Activated T-cell treated with anti-CD3 and anti-CD28 coated beads for 48 hours (primary cell): Measurements from ENCODE around the gene SYT2.
"Not testable (repeated sequence)": the region's sequence is repeated elsewhere in the genome, so short reads cannot be mapped to it uniquely, and the experiment has no call there.

ENCODE experiments used
- DNase-seq: peaks from one replicate; pipeline ENCODE4 v3.0.0-alpha.2; 2020; ENCODE audit warnings: low read depth

SYT2 gene

GRCh38 chr1:202642619-202643291, 67.5 kb downstream of the SYT2 start:
- no peak for DNase-seq

GRCh38 chr1:202642212-202642611, 68.0 kb downstream of the SYT2 start:
- DNase-seq = no peak

- DNase-seq = no peak
Observed at GRCh38 chr1:202639500-202639899, 70.8 kb downstream of the SYT2 start.

GRCh38 chr1:202638701-202639305, 71.5 kb downstream of the SYT2 start:
- not testable (repeated sequence) for DNase-seq

GRCh38 chr1:202638019-202638700, 72.1 kb downstream of the SYT2 start:
- DNase-seq = no peak

GRCh38 chr1:202637321-202638018, 72.8 kb downstream of the SYT2 start:
- DNase-seq = not testable (repeated sequence)

GRCh38 chr1:202636171-202636570, 74.1 kb downstream of the SYT2 start:
- not testable (repeated sequence) for DNase-seq

- no peak for DNase-seq
Observed at GRCh38 chr1:202632241-202632640, 78.0 kb downstream of the SYT2 start.

- DNase-seq = no peak
Observed at GRCh38 chr1:202631076-202631923, 79.0 kb downstream of the SYT2 start.

GRCh38 chr1:202630541-202630940, 79.7 kb downstream of the SYT2 start:
- no peak for DNase-seq

GRCh38 chr1:202630096-202630495, 80.2 kb downstream of the SYT2 start:
- DNase-seq = not testable (repeated sequence)

- not testable (repeated sequence) for DNase-seq
Observed at GRCh38 chr1:202629257-202629811, 80.9 kb downstream of the SYT2 start.

GRCh38 chr1:202628646-202629215, 81.5 kb downstream of the SYT2 start:
- no peak for DNase-seq

- no peak for DNase-seq
Observed at GRCh38 chr1:202627841-202628565, 82.3 kb downstream of the SYT2 start.

GRCh38 chr1:202627036-202627435, 83.2 kb downstream of the SYT2 start:
- not testable (repeated sequence) for DNase-seq

GRCh38 chr1:202625416-202626360, 84.6 kb downstream of the SYT2 start:
- peak; percentile 59 for DNase-seq

GRCh38 chr1:202624781-202625108, 85.5 kb downstream of the SYT2 start:
- no peak for DNase-seq

GRCh38 chr1:202624088-202624780, 86.0 kb downstream of the SYT2 start:
- no peak for DNase-seq

- DNase-seq = not testable (repeated sequence)
Observed at GRCh38 chr1:202623476-202623875, 86.8 kb downstream of the SYT2 start.
